Spleen (tissue), 11 donors: Measurements from ENCODE around the gene SLC12A9. TPM values are rescaled to one million over a fixed set of nuclear protein-coding genes. Genes with fewer than 3 reads are reported as not detected.
A peak's percentile ranks its signal among the peaks of the same experiment; 100 is the strongest.

Source experiments
- DNase-seq: peaks from one replicate; pipeline ENCODE4 v3.0.0-alpha.2; 2020
- H3K27ac ChIP-seq, 8 donors: fragments of 200-600 bp; sonication (generic) in 7 of 8; 1 replicate in 4 of 8; 2 replicates in 4 of 8; pipeline versions ENCODE4 v1.5.0 to v1.8.0; 2016 to 2021; ENCODE audit warnings: inconsistent platforms in 4 of 8, mild to moderate bottlenecking in 4 of 8, moderate library complexity in 1 of 8
- H3K27me3 ChIP-seq, 7 donors: fragments of 200-600 bp; sonication (generic) in 6 of 7; replicated peaks in 1 of 7; 1 replicate in 4 of 7; 2 replicates in 3 of 7; pipeline versions ENCODE4 v1.5.0 to v1.8.0; 2016 to 2021; ENCODE audit warnings: inconsistent platforms in 3 of 7, mild to moderate bottlenecking in 1 of 7
- H3K36me3 ChIP-seq, 6 donors: fragments of 200-600 bp; sonication (generic) in 5 of 6; 1 replicate in 4 of 6; 2 replicates in 2 of 6; pipeline versions ENCODE4 v1.5.0 to v1.8.0; 2016 to 2021; ENCODE audit warnings: inconsistent platforms in 2 of 6
- H3K4me1 ChIP-seq, 6 donors: fragments of 200-600 bp; sonication (generic) in 5 of 6; 1 replicate in 3 of 6; 2 replicates in 3 of 6; pipeline versions ENCODE4 v1.5.0 to v1.8.0; 2016 to 2021; ENCODE audit warnings: inconsistent platforms in 3 of 6
- H3K4me3 ChIP-seq, 8 donors: fragments of 200-600 bp; sonication (generic) in 7 of 8; 1 replicate in 4 of 8; 2 replicates in 4 of 8; pipeline versions ENCODE4 v1.5.0 to v1.8.0; 2016 to 2021; ENCODE audit warnings: inconsistent platforms in 4 of 8, mild to moderate bottlenecking in 4 of 8, moderate library complexity in 2 of 8
- H3K9me3 ChIP-seq, 8 donors: fragments of 200-600 bp; sonication (generic) in 7 of 8; 1 replicate in 4 of 8; 2 replicates in 4 of 8; pipeline versions ENCODE4 v1.5.0 to v1.8.0; 2016 to 2021; ENCODE audit warnings: inconsistent platforms in 4 of 8
- POLR2A ChIP-seq, 3 donors: fragments of 450-650 bp; IDR thresholded peaks; one replicate each; pipeline ENCODE4 v1.5.1; 2017; ENCODE audit warnings: antibody characterized with exemption in 3 of 3, mild to moderate bottlenecking in 1 of 3
- POLR2AphosphoS5 ChIP-seq, 3 donors: sonication (generic); formaldehyde crosslinking; IDR thresholded peaks; one replicate each; pipeline ENCODE4 v1.5.1; 2017; ENCODE audit warnings: antibody characterized with exemption in 3 of 3
- WGBS, 5 donors: extraction: QIAGEN DNeasy Blood & Tissue Kit in 3 of 5; methylation state at CpG; one replicate each; pipeline versions ENCODE4 v1.1.5 to v1.1.7; 2013 to 2018; 5-methylcytosine and 5-hydroxymethylcytosine counted together
- intact Hi-C: fragments of 100-400 bp; cut with DNase I; formaldehyde crosslinking; loops from one replicate; pipeline ENCODE4 v1.15.0; 2023; ENCODE audit warnings: low total_unique reads
- polyA plus RNA-seq, 3 donors: library from polyadenylated mRNA; stranded (reverse); fragments of 200-250 nt; gene quantifications; one replicate each; pipeline ENCODE4 v1.2.1, GENCODE V29; 2013
- total RNA-seq, 7 donors: library from RNA; depleted of rRNA in 3 of 7; stranded (reverse); fragments of >200 nt in 3 of 7; fragmentation: NEBNext Ultra II Directional in 4 of 7; extraction: Animal tissue kit (Norgen Biotek cat#: 25700) in 4 of 7; gene quantifications; one replicate each; pipeline versions ENCODE4 v1.1.0 to v1.2.1, GENCODE V29; 2016 to 2021
- TF ChIP-seq, protein P1 (sequence below), 11 experiments: fragments of 200-600 bp in 7 of 11; fragments of 450-650 bp in 4 of 11; sonication (generic) in 4 of 11; IDR thresholded peaks in 8 of 11; conservative IDR thresholded peaks in 3 of 11; 1 replicate in 7 of 11; 2 replicates in 4 of 11; pipeline versions ENCODE4 v1.4.0 to v1.8.0; 2016 to 2021; ENCODE audit warnings: antibody characterized with exemption in 11 of 11, inconsistent platforms in 4 of 11, mild to moderate bottlenecking in 1 of 11
- donor health status: healthy with polysubstance abuse.
- donor health status: DM: no; HTN: no; CAD: no; lungs with moderate emphysema.
- donor health status: DM: no; HTN: no; CAD: no.
- donor health status: Bipolar disorder and iron deficiency.
- donor health status: healthy.
- donor health status: DM: no; HTN: no; CAD: no.
- donor health status: DM: yes; HTN: yes; CAD: no.

SLC12A9 gene
- total and polyA plus RNA-seq, 10 donors = 17.0 to 109 (median 51.3) TPM

GRCh38 chr7:100879685-100880261 lies 27.3 kb downstream of the SLC12A9 start:
- 78 to 91% (median 85%) methylated on average over 11 of the region's 11 CpGs for WGBS, 5 donors
- no peak for DNase-seq
- Histone ChIP-seq H3K27ac (no peak overlapping the region), H3K9me3 (no peaks in the 10 kb centered on the region), H3K36me3 (peaks cover 8 to 87% (median 48%) of the 10 kb centered on the region in 6 donors), H3K4me1 (peaks cover 19 to 65% (median 49%) of the 10 kb centered on the region in 6 donors), H3K27me3 (no peaks in the 10 kb centered on the region), H3K4me3 (no peak overlapping the region)
- TF ChIP-seq POLR2AphosphoS5 (IDR thresholded peaks at IDR 0.05) (no peak), POLR2A (IDR thresholded peaks at IDR 0.05) (no peak)
- TF ChIP-seq, protein P1, sequence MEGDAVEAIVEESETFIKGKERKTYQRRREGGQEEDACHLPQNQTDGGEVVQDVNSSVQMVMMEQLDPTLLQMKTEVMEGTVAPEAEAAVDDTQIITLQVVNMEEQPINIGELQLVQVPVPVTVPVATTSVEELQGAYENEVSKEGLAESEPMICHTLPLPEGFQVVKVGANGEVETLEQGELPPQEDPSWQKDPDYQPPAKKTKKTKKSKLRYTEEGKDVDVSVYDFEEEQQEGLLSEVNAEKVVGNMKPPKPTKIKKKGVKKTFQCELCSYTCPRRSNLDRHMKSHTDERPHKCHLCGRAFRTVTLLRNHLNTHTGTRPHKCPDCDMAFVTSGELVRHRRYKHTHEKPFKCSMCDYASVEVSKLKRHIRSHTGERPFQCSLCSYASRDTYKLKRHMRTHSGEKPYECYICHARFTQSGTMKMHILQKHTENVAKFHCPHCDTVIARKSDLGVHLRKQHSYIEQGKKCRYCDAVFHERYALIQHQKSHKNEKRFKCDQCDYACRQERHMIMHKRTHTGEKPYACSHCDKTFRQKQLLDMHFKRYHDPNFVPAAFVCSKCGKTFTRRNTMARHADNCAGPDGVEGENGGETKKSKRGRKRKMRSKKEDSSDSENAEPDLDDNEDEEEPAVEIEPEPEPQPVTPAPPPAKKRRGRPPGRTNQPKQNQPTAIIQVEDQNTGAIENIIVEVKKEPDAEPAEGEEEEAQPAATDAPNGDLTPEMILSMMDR (IDR thresholded peaks at IDR 0.05 in 8 of 11, conservative IDR thresholded peaks at IDR 0.05 in 3 of 11) = no peak
- intact Hi-C loops = no loop called here

DNA sequence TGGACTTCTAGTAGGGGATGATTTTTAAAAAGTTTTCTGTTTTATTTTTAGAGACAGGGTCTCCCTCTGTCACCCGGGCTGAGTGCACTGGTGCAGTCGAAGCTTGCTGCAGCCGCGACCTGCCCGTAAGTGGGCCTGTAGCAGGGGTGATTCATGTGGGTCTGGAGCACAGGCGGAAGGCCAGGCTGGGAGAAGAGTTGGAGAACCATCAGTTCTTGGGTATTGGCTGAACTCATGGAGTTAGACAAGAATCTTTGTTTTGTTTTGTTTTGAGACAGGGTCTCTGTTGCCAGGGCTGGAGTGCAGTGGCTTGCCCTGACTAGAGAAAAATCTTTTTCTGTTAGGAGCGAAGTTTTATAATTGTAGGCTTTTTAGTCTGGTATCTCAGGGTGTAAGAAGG lies 28.1 kb downstream of the SLC12A9 start:
- 88 to 96% (median 91%) methylated on average over 7 of the region's 7 CpGs for WGBS, 5 donors

DNA sequence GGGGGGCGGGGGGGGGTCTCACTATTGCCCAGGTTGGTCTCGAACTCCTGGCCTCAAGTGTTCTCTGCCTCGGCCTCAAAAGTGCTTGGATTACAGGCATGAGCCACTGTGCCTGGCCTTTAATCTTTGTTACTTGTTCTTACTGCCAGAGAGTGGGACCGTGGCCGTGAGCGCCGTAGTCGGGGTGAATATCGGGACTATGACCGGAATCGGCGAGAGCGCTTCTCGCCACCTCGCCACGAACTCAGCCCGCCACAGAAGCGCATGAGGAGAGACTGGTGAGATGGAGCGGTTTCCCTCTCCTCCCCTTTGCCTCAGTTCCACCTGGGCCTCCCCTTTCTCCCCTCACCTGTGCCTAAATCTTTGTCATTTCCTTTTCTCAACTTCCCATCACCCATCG lies 28.6 kb downstream of the SLC12A9 start:
- Histone ChIP-seq H3K27me3 (no peaks in the 10 kb centered on the region), H3K9me3 (no peaks in the 10 kb centered on the region), H3K36me3 (peaks cover 8 to 100% (median 62%) of the 10 kb centered on the region in 6 donors), H3K4me1 (peaks cover 14 to 70% (median 46%) of the 10 kb centered on the region in 6 donors), H3K4me3 (no peak overlapping the region), H3K27ac (no peak overlapping the region)
- intact Hi-C loops = no loop called here
- TF ChIP-seq POLR2AphosphoS5 (IDR thresholded peaks at IDR 0.05) (peak in 1 of 3 donors; percentile 20), POLR2A (IDR thresholded peaks at IDR 0.05) (no peak)
- TF ChIP-seq, protein P1 (IDR thresholded peaks at IDR 0.05 in 8 of 11, conservative IDR thresholded peaks at IDR 0.05 in 3 of 11) = no peak
- no peak for DNase-seq
- WGBS, 5 donors = 93 to 98% (median 95%) methylated on average over 20 of the region's 20 CpGs

More for the DNA sequence above, 28.1 kb downstream of the SLC12A9 start:
- Histone ChIP-seq H3K4me1 (peaks cover 19 to 70% (median 50%) of the 10 kb centered on the region in 6 donors), H3K36me3 (peaks cover 8 to 95% (median 57%) of the 10 kb centered on the region in 6 donors), H3K27me3 (no peaks in the 10 kb centered on the region), H3K9me3 (no peaks in the 10 kb centered on the region), H3K4me3 (no peak overlapping the region), H3K27ac (no peak overlapping the region)
- DNase-seq = no peak
- intact Hi-C loops = no loop called here
- TF ChIP-seq POLR2A (IDR thresholded peaks at IDR 0.05) (no peak), POLR2AphosphoS5 (IDR thresholded peaks at IDR 0.05) (no peak)
- TF ChIP-seq, protein P1 (IDR thresholded peaks at IDR 0.05 in 8 of 11, conservative IDR thresholded peaks at IDR 0.05 in 3 of 11) = no peak

- Histone ChIP-seq H3K27me3 (no peaks in the 10 kb centered on the region), H3K4me3 (no peak overlapping the region), H3K27ac (no peak overlapping the region), H3K36me3 (peaks cover 8 to 100% (median 73%) of the 10 kb centered on the region in 6 donors), H3K4me1 (peaks cover 12 to 70% (median 45%) of the 10 kb centered on the region in 6 donors), H3K9me3 (no peaks in the 10 kb centered on the region)
- WGBS, 5 donors = 96% methylated on average over 9 of the region's 9 CpGs
- intact Hi-C loops = no loop called here
- TF ChIP-seq POLR2AphosphoS5 (IDR thresholded peaks at IDR 0.05) = no peak
- DNase-seq = no peak
Observed at GRCh38 chr7:100882201-100882600, 29.7 kb downstream of the SLC12A9 start.
